Smooth muscle cell of the brain vasculature (primary cell): Measurements from ENCODE around the gene FSTL4.

Experiments
- DNase-seq: peaks from one replicate; pipeline ENCODE4 v3.0.0-alpha.2; 2012; ENCODE audit warnings: low read depth, low spot score

Gene FSTL4

DNA sequence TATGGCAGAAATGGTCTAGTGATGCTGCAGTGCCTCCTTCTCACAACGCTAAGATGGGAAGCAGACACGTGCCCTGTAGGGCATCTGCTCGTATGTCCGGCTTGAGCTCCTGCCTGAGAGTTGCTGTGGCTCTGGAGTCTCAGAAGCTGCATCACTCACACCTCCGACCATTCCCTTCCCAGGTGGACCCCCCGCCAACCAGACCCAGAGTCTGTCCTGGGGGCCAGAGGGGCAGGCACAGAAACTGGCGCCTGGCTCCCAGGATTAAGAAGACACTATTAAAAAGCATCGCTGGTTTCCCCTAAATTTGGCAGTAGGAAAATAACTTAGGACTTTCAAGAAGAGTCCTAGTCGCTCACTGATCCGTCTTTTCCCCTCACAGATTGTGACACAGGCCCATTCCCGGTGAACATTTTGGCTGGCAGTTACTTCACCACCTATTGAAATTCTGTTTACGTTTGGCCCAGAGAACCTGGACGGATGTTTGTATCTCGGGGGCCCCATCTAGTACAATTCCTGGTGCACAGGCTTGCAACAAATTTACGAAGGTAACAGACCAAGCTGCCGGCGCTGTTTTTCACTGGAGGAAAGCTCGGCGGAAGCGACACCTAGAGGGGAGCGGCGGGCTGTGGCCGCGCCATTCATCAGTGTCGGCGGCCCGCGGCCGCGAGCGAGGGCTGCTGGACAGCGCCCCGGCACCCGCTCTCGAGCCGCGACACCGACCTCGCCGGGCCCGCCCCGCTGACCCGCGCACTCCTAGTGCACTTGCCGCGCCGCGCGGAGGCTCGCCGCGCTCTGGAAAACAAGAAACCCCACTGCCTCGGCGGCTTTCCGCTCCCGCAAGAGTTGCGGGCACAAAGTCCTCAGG, 1.6 kb downstream of the FSTL4 start:
- no peak for DNase-seq

GRCh38 chr5:133607451-133607850, 4.9 kb downstream of the FSTL4 start:
- DNase-seq = no peak

DNA sequence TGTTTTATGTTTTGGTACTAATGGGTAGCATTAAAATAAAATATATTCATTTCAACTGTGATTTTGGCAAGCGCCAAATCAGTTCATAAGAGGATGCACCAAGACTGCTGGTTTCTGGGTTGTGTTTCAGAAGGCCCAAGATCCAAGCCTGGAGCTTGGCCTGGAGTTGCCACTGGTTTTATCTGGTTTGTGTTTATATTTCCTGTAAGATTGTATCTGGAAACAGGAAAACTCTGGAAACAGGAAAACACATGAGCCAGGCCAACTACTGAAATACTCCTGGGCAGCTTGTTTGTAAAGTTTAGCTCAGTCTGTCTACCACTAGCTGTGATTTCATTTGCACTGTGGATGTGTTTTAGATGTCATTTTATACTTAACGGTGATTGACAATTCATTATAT, 5.5 kb downstream of the FSTL4 start:
- no peak for DNase-seq

DNA sequence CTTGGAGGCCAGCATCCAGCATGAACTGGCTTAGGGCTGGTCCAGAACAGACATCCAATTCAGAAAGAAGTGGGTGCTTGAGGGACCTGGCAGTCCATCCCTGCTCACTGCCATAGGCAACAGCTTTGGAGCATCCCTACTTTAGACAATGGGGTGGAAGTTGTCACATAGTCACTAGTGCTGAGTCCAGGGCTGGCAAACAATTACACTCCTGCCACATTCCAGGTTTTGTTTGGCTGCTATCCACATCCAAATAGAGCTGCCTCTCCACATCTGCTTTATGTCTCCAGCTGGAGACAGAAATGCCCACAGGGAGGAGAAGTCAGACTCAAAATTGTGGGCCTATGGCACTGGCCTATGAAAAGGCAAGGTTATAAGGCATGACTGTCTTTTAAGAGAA, 7.0 kb downstream of the FSTL4 start:
- no peak for DNase-seq

DNA sequence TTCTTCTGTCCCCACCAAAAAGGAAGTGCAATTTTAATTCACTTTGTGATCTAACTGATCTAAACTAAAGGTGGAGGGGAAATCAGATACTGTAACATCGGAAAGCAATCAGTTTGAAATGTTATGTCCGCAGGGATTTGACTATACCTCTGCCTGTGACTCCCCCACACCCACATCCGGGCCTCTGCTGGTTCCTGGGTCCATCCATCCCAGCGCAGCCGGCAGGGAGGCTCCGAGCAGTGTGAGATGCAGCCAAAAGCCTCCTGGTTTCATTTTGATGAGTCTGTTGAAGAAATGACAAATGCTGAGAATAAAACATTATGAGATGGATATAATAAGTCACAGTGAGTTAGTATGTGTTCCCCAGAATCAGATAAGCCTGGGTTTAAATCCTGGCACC, 8.6 kb downstream of the FSTL4 start:
- no peak for DNase-seq

- DNase-seq = no peak
These were observed 9.4 kb downstream of the FSTL4 start for GRCh38 chr5:133602835-133603380.

GRCh38 chr5:133599600-133599999, 12.7 kb downstream of the FSTL4 start:
- DNase-seq = no peak

GRCh38 chr5:133599044-133599443, 13.3 kb downstream of the FSTL4 start:
- DNase-seq = no peak

- no peak for DNase-seq
These were observed 16.3 kb downstream of the FSTL4 start for GRCh38 chr5:133596049-133596448.

DNA sequence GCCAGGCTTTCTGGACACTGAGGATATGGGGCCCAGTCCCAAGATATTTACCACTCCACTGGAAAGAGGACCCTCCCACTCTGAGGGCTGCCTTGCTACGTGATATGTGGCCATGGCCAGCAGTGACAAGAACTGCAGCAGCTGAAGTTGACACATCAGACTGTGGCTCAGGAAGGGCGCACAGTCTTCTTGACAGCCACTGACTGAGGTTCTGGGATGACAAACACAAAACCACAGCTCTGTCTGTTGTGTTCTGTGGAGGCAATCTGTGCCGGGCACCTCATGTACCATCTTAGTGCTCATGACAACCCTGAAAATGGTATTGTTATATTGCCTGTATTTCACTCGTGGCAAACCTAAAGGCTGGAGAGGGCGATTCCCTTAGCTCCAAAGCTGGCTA, 16.9 kb downstream of the FSTL4 start:
- DNase-seq = no peak

DNA sequence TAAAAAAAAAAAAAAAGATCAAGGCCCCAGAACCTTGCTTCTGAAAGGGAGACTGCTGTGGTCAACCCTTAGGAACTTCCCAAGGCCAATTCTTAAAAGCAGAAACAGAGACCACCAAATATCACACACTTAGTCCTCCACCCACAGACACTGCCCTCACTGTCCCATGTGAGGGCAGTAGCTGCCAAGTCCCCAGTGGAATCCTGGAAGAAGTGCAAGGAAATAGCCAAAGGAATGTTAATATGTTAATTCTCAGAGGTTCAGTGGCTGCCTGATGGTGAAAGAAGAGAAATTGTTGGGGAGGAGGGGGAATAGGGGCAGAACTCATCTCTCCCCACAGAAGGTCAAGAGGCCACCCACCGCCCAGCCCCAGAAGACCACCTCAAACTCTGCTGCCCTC, 23.1 kb downstream of the FSTL4 start:
- no peak for DNase-seq

GRCh38 chr5:133582971-133583370, 29.4 kb downstream of the FSTL4 start:
- DNase-seq = no peak

DNA sequence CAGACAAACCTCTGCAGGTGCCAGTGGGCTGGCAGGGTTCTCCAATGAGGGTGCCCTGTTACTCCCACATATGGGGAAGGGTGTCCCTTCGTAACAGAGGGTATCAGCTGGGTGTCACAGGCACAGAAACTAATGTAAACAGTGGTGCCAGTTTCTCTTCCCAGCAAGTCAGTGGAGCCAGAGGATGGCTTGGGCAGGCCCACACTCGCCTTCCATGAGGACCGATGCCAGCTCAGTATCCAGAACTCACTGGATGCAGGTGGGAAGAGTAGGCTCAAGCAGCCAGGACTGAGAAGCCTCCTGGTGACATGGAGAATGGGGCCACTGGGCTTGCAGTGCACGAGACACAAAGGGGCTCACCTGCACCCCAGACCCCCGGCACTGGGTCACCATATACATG, 30.4 kb downstream of the FSTL4 start:
- no peak for DNase-seq

GRCh38 chr5:133581348-133581747, 31.0 kb downstream of the FSTL4 start:
- no peak for DNase-seq

DNA sequence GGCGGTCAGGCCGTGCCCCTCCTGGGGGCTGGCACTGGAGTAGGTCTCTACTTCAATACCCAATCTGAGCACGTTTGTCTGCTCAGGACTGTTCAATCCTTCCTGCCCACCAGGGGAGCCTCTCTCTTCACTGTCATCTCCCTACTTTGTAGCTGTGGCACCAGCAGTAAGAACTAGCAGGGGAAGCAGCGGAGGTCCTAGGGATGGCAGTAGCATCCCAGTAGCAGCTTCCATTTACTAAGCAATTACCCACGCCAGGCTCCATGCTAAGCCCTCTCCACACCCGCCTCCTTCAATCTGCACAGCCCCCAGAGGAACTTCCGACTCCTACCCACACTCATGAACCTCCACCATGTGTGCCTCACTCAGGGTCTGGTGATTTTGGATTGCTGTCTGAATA, 31.7 kb downstream of the FSTL4 start:
- no peak for DNase-seq

GRCh38 chr5:133579766-133580165, 32.6 kb downstream of the FSTL4 start:
- no peak for DNase-seq

DNA sequence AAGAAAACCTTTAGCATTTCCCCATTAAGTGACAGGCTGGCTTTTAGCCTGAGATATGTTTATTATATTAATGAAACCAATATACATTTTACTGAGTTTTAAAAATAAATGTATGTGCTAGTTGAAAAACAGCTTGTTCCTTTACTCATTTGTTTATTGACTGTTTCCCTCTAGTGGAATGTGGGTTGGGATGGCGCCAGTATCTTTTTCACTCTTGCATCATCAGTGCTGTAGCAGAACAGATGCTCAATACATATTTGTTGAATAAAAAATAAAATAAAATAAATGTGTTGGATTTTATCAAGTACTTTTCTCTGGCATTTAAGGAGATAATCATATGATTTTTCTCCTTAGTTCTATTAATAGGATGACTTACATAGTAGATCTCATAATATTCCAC, 43.0 kb downstream of the FSTL4 start:
- DNase-seq = no peak

DNA sequence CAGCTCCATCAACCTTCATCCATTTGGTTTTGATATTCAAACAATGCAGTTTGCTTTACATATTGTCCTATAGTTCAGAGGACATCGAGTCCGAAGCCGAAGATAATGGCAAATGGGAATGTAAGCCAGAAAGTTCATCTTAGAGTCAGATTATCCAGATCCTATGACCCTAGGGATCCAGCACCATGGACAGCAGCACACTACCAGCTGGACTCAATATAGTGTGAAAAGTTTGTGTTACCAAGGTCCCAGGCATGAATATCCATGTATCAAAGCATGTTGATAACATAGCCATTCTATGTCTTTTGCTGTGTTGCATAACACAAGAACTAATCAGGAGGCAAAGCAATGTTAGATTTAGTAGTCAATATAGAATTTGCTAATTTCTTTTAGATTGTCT, 46.3 kb downstream of the FSTL4 start:
- DNase-seq = no peak

GRCh38 chr5:133564921-133565565, 47.3 kb downstream of the FSTL4 start:
- no peak for DNase-seq

- DNase-seq = no peak
These were observed 49.8 kb downstream of the FSTL4 start for GRCh38 chr5:133562554-133562953.

GRCh38 chr5:133559960-133560359, 52.4 kb downstream of the FSTL4 start:
- DNase-seq = no peak

- no peak for DNase-seq
These were observed 55.8 kb downstream of the FSTL4 start for GRCh38 chr5:133556551-133556950.

GRCh38 chr5:133554279-133554678, 58.1 kb downstream of the FSTL4 start:
- DNase-seq = no peak
